NK-92 (cell line): ENCODE data around the gene ADAM19.

Experiments used
- DNase-seq: peaks from one replicate; lab custom pipeline; 2025; ENCODE audit not compliant: unreplicated experiment; lab: John Stamatoyannopoulos, UW

Gene ADAM19

DNA sequence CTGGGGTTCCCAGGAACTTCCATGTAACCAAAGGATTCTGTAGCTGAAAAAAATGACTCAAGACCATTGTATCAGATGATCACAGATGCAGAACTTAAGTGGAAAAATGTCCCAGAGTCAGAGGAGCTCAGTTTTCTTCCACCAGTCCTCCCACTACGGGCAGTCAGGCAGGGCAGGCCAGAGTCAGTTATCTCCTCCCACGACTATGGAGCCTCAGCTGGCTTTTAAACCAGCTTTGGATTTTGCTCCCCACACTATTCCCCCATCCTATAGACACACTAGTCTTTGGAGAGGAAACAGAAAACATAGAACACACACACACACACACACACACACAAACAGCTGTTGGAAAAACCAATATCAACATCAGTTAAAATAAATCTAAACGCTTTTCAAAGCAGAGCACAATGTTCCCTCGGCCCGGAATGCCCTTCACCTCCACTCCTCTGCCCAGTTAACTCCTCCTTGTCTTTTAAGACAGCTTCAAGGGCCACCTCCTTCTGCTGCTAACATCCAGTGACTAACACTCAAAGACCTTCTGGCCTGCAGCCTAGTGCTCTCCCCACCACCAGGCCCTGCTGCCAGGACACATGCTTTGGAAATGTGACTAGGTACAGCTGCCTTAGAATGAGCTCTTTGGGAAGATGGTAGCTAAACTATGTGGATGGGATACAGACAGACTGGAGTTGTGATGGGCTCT, 58.8 kb downstream of the ADAM19 start:
- no peak for DNase-seq

DNA sequence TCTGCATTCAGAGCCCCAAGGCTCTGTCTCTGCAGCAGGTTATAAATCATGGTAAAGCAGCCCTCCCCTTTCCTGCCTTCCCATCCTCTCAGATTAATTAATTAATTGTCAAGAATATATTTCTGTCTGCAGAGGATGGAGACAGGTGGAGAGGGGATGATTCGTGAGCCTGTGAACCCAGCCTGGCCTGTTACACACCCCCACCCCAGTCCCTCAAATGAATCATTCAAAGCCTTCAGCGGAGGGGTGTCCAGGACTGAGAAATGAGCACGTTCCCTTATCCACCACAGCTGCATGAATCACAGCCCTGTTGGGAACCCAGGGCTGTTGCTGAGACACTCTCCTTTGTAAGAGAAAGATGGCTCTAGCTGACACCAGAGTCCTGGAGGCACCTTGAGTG, 59.6 kb downstream of the ADAM19 start:
- DNase-seq = no peak

DNA sequence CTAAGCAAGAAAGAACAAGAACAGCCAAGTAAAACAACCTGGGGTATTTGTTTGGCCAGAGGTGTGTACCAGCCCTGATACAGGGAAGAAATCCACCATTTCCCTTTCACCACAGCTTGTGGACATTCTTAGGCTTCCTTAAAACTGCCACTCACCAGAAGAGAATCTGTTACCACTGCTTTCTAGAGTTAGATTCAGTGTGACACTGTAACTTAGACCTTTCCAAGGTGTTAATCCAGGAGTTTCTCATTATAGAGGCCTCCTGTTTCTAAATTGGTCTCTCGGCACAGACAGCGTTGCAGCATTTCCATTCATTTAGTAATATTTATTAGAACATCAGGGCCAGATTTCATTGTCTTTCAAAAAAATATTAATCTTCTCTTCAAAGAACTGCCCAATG, 60.6 kb downstream of the ADAM19 start:
- DNase-seq = no peak

DNA sequence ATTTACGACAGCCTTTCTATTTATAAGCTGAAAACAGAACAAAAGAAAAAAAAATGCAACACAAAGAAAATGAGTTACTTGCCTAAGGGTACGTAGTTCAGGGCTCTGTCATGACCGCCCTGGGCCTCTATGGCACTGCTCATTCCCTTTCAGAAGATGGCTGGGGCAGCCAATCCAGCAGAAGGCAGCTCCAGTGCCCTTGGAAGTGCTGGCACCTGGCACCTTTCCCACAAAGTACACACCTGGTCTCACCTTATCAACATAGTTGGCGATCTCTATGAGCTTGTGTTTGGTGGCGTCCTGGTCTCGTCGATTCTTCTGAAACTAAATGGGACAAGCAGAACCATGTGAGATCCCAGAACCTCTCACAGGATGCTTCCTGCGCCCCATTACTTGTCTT, 62.4 kb downstream of the ADAM19 start:
- no peak for DNase-seq

DNA sequence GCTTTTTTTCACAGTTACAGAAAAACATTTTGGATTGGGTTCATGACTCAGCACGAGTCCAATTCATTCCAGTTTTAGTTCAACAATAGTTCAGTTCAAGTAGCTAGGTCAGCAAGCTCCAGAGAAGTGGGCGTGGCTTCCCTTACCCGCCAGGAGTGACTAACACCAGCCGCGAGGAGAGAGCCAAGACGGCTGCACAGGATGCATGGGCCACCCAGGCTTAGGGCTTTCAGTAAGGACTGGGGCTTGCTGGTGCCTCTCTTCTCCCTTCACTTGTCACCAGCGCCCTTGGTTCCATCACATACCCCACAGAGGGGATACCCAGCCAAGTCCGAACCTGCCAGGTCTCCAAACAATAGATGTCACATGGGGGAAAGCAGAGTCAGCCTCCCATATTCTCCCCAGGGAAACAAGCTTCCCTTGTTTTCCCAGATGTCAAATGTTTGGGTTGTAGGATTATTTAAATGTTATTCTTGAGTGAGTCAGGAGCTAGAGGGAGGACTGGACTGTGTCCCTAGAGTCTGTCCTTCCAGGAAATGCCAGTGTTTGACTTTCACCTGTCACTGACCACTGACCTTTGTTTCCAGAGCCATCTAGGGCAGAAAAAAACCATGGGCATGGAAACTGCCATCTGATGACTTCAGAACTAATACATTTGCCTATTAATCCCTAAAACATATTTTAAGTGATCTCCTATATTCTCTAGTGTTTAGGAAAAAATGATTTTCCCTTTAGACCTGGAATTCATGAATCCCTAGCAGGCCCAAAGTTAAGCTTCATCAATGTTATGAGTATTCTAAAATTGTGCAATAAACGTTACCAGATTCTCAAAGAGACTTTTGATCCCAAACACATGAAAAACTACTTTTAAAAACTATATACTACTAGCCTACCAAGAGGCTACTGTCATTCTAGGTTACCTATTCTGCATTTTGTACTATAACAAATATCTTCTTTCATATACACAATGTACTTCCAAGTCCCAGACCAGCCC, 63.6 kb downstream of the ADAM19 start:
- no peak for DNase-seq

DNA sequence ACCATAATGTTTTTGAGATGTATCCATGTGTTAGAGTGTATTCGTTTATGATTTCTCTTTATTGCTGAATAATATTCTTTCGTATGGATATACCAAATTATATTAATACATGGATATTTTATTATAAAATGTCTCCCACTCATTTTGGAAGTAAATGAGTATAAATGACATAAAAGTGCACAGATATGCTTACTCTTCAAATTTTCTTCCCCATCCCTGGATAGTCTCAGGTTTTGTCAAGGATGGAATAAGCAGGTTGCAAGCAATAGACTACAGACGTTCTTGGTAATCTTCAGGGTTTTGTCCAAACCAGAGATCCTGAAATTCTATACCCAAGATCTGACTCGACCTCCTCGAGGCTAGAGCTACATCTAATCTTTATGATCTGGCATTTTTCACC, 64.9 kb downstream of the ADAM19 start:
- no peak for DNase-seq

DNA sequence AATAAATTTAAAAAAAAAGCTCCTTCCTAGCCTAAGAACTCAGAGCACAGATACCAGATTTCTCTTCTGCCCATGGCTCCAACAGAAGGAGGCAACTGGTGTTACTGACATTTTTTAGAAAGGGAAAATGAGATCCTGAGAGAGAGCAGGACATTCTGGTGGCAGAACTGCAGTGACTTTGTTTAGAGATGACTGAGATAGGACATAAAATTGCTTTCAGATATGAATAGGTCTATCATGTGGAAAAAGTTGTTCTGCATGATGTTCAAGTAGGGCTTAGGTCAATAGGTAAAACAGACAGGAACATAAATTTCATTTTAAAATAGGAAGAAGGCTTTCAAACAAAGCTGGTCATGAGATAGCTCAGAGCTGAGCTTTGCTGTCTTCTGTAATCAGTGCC, 66.0 kb downstream of the ADAM19 start:
- DNase-seq = no peak

DNA sequence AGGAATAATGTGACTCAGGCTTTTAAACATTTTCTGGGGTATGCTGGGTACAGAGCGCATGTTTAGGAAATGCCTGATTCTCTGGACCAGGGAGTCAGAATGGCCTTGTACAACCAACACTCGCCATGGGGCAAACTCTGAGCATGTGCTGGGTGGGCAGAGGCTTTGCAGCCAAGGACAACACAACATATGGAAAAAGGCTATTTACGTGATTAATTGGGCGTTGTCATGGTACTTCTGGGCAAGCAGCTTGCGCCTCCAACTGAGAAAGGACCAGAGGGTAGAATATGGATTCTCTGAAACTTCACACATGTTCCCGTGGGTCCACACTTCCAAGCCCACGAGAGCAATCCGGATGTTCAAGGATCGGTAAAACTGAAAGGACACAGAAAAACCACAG, 66.5 kb downstream of the ADAM19 start:
- DNase-seq = no peak

DNA sequence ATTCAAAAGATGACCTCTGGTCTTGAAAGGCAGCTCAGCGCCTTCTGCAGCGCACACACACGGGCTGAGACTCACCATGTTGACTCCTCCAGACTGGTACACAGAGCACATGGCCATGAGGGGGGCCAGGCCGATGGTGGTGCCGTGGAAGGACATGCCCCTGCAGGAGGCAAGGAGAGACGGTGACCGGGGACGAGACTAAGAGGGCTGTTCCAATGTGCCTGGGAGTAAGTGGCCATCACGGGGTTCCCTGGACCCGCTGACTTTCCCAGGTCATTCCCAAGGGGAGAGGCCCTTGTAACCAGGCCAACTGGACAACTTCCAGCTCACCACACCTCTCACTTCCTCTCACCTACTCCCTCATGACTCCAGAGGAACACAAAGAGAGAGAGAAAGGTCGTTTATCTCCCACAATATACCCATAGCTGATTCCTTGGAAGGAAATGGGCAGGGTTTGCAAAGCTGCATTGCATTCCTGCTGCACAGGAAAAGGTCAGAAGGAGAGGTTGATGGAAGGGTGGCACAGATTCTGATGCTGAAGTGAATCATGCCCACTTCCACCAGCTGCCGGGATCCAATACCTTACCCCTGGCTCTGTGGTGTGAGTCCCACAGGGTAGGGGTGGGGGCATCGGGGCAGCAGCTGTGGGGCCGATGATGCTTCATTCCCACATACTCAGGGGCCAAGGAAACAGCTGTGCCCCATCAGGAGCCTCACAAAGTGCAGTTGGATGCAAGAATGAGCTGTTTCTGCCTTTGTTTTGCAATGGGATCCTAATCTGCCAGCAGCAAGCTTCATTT, 68.4 kb downstream of the ADAM19 start:
- DNase-seq = no peak

DNA sequence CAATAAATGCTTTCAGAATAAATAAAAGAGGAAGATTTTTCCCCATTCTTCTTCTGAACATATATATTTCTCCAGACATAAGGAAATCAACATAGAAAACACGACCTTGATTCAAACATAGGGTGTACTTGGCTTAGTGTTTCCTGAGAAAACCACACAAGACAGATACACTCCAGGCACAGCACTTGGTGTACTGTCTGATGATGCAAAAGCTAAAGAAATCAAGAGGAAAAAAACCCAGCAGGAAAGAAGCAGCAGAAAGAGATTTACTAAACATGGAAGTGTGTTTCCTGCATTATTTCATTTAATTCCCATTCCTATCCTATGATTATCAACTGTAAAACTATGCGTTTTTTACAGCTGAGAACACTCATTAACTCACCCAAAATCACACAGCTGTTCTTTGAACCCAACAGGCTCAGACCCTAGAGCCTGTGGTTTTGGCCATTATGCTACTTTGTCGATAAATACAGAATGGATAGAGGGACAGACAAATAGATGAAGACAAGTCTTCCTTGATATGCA, 69.4 kb downstream of the ADAM19 start:
- no peak for DNase-seq

DNA sequence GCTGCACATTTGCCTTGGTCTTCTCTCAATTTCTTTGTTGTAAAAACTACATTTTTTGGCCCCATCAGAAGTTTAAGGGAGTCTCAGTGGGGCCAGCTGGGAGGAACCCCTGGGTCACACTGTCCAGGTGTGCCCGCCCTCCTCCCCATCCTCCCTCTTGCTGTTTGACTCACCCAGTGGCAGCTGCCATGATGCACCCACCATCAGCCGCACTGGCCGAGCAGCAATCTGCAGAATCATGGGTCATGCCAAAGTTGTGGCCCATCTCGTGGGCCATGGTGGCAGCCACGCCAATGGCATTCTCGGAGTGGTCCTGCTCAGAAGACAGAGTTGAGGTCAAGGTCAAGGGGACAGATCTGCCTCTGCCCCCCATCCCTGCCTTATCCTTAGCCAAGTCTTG, 70.1 kb downstream of the ADAM19 start:
- DNase-seq = no peak

DNA sequence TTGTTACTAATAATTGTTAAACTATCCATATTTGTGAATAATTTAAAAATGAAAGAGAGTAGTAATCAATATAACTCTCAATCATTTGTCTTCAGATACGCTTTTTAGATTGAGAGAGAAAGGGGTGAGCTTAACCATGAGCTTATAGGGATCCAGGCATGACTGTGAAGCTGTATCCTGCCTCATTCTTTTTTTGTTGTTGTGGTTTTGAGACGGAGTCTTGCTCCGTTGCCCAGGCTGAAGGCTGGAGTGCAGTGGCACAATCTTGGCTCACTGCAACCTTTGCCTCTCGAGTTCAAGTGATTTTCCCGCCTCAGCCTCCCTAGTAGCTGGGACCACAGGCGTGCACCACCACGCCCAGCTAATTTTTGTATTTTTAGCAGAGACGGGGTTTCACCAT, 71.5 kb downstream of the ADAM19 start:
- DNase-seq = no peak

DNA sequence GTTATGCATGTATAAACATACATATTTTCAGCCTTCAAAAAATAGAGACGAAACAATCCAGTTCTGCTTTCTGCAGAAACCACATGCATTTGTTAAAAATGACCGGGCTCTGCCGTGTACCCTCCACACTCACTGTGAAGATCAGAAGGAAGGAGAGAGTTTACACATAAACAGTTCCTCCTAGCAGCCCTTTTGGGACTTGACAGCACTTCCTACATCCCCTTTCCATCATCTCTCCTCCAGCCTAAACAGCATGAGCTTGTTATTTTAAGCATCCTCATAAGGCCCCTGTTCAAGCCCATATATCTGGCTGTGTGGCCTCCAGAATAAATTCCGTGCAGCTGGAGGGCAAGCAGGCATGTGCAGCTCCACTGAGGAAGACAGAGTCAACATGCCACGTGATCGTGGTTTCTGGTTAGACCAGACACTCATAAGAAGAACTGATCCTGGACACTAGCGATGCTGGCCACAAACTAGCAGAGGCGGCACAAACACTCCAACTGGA, 73.4 kb downstream of the ADAM19 start:
- no peak for DNase-seq

DNA sequence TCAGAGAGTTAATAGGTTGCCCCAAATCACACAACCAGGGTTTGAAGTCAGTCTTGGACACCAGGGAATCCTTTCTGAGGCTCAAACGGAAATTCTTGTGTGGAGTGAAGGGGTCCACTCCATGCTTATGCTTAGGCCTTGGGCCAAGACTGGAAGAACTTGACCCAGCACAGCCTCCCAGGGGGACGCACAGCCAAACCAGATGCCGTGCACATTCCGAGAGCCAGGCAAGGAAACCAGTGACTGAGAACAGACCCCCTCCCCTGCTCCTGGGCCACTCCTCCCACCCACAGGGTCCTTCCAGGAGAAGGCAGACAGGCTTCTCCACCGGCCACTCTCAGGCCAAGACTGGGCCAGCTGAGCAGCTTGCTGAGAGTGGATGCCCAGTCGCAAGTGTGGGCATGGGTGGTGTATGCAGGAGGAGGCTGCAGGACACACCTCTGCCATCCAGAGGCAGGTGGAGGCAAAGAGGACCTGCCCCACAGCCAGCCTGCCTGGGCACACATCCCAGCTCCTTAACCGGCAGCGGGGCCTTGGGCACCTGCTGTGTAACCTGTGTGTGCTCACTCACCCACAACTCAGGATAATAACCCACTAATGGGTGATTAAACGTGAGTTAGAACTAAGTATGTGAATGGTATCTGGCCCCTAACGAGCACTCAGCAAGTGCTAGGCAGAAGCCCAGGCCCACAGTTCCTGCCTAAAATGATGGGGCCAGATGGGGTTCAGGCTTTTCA, 77.5 kb downstream of the ADAM19 start:
- DNase-seq = no peak

DNA sequence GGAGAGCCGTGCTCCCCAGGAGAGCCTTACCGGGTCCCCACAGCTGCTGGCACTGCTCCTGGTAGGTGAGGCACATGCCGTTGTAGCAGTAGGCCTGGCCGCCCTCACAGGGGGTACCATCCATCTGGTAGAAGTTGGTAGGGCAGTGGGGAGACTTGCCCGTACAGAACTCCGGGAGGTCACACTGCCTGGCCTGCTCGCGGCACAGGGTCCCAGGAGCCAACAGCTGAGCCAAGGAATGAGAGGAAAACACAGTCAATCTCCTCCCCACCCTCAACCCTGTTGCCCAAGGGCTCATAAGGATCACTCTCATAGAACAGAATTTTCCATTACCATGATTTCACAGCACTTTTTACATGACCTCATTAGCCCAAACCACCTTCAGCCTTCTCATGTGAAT, 78.7 kb downstream of the ADAM19 start:
- DNase-seq = no peak

DNA sequence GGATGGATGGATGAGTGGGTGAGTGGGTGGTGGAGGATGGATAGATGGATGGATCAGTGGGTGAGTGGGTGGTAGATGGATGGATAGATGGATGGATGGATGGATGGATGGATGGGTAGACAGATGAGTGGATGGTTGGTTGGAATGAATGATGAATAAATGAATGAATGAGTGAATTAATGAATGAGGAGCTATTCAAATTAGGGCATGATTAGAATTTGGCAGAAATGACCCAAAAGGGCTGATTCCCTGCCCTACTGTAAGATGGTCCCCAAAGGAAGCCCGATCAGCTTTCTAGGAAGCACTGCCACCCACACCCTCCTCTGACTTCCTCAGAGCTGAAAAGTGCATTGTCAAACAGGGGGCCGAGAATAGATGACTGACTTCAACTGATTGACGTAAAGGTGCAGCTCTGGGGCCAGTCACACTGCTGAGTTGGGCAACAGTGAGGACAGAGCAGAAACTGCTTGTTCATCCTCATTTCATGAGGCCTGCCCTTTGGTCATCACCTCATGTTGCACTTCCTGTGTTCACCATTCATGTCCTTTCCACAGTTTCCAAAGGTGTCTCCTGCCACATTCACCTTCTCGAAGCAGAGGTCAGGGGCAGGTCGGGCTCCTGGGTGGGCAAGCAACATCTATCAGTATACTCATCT, 81.3 kb downstream of the ADAM19 start:
- no peak for DNase-seq

DNA sequence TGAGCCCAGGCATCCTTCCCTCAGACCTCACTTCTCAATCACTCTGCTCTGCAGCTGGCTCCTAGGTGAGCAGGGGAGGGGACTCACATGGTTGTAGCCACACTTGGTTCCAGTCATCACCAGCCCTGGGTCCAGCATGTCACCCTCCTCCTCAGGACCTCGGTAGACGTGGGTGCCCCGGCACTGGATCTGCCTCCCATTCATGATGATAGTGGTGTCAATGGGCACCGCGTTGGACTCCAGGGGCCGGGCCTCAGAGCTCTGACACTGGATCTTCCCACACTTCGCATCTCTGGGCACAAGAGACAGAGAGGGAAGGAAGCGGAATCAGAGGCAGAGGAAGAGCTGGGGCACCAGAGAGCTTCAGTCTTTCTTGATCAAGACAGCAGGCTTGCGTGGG, 82.7 kb downstream of the ADAM19 start:
- no peak for DNase-seq

DNA sequence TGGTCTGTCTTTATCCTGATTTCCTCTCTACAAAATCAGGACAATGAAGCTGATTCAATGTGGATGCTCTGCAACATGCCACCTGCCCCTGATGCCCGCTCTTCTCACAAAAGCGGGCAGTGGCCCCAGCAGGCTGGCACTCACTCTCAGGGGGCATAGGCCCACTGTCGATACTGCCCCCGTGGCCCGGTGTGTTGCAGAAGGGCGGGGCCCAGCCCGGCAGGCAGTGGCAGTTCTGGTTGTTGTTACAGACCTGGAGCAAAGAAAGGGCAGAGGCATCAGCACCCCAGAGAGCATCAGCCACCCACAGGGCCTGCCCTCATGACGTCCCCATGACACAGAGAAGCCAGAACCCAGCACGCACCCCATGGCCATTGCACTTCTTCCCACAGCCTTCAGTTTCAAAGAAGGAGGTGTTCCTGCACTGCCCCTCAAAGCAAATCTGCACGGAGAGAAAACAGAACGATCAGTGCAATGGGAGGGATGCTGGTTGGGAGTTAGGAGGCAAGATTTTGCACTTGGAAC, 84.0 kb downstream of the ADAM19 start:
- DNase-seq = no peak

DNA sequence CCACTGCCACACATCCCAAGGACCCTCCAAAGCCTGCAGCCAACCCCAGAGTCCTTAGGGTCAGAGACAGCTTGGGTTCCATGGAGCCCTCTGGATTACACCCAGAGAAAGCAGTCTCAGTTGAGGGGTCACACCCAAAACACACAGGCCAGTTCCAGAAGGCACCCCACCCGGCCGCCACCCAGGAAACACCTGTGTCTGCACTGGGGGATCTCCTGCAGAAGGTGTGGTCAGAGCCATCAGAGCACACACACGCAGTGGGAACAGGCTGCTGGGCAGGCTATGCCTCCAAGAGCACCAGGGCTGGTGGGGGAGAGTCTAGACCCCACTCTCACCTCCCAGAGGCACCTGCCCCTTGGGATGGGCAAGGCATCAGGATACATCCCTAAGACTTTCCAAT, 88.2 kb downstream of the ADAM19 start:
- DNase-seq = no peak

DNA sequence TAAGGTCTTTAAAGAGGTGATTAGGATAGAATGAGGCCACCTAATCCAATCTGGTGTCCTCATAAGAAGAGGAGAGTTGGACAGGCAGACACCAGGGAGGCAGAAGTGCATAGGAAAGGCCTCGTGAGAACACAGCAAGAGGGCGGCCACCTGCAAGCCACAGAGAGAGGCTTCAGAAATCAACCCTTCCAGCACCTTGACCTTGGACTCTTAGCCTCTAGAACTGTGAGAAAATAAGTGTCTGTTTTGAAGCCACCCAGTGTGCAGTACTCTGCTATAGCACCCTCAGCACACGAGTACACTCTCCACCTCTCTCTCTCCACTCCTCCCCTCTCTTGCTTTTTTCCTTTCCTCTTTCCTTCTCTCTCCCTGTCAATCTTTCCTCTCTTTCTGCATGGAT, 88.7 kb downstream of the ADAM19 start:
- DNase-seq = no peak
